ENCODE data around the gene PHKB. TPM values are rescaled to one million over a fixed set of nuclear protein-coding genes. Genes with fewer than 3 reads are reported as not detected.
"Not testable (repeated sequence)": the region's sequence is repeated elsewhere in the genome, so short reads cannot be mapped to it uniquely, and the experiment has no call there.

The PHKB gene
- polyA plus RNA-seq, 1 donor from 2014 or later: 99.5 TPM

DNA sequence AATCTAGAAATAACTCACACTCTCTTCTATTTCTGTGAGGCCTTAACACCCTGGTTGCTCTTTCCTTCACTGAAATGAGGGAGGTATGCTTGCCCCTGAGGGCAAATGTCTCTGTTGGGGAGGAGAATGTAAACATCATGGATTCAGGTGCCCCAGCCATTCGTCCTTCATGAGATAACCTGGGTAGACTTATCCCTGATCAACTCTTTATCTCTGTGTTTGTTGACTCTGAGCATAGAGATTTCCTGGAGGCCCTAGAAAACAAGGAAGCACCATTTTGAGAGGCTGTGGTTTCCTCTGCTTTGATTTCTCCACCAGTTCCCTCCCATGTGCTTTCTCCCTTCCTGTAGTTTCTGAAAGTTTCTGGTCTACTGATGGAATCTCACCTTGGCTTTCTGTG lies 77.3 kb downstream of the PHKB start:
- no peak overlapping the region for H3K4me2 ChIP-seq (ENCODE audit: low read length)
- H3K27me3 ChIP-seq (ENCODE audit: insufficient read depth, low read depth, low read length): no peaks in the 10 kb centered on the region
- H3K9ac ChIP-seq (ENCODE audit: low read length): no peak overlapping the region
- H3F3A ChIP-seq (ENCODE audit: insufficient read depth, low read length, poor library complexity, severe bottlenecking): no peaks in the 10 kb centered on the region
- TF ChIP-seq, protein P1, sequence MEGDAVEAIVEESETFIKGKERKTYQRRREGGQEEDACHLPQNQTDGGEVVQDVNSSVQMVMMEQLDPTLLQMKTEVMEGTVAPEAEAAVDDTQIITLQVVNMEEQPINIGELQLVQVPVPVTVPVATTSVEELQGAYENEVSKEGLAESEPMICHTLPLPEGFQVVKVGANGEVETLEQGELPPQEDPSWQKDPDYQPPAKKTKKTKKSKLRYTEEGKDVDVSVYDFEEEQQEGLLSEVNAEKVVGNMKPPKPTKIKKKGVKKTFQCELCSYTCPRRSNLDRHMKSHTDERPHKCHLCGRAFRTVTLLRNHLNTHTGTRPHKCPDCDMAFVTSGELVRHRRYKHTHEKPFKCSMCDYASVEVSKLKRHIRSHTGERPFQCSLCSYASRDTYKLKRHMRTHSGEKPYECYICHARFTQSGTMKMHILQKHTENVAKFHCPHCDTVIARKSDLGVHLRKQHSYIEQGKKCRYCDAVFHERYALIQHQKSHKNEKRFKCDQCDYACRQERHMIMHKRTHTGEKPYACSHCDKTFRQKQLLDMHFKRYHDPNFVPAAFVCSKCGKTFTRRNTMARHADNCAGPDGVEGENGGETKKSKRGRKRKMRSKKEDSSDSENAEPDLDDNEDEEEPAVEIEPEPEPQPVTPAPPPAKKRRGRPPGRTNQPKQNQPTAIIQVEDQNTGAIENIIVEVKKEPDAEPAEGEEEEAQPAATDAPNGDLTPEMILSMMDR (IDR thresholded peaks at IDR 0.05; ENCODE audit: poor library complexity, severe bottlenecking): no peak
- no peak for TF ChIP-seq EZH2 (IDR thresholded peaks at IDR 0.05; ENCODE audit: borderline replicate concordance, insufficient read depth, low read length, poor library complexity, severe bottlenecking)
- no peak for TF ChIP-seq RAD21 (conservative IDR thresholded peaks at IDR 0.05)
- TF ChIP-seq EP300 (conservative IDR thresholded peaks at IDR 0.05; ENCODE audit: poor library complexity, severe bottlenecking): no peak
- no peak for TF ChIP-seq MXI1 (conservative IDR thresholded peaks at IDR 0.05; ENCODE audit: poor library complexity, severe bottlenecking)
- TF ChIP-seq, protein P2, sequence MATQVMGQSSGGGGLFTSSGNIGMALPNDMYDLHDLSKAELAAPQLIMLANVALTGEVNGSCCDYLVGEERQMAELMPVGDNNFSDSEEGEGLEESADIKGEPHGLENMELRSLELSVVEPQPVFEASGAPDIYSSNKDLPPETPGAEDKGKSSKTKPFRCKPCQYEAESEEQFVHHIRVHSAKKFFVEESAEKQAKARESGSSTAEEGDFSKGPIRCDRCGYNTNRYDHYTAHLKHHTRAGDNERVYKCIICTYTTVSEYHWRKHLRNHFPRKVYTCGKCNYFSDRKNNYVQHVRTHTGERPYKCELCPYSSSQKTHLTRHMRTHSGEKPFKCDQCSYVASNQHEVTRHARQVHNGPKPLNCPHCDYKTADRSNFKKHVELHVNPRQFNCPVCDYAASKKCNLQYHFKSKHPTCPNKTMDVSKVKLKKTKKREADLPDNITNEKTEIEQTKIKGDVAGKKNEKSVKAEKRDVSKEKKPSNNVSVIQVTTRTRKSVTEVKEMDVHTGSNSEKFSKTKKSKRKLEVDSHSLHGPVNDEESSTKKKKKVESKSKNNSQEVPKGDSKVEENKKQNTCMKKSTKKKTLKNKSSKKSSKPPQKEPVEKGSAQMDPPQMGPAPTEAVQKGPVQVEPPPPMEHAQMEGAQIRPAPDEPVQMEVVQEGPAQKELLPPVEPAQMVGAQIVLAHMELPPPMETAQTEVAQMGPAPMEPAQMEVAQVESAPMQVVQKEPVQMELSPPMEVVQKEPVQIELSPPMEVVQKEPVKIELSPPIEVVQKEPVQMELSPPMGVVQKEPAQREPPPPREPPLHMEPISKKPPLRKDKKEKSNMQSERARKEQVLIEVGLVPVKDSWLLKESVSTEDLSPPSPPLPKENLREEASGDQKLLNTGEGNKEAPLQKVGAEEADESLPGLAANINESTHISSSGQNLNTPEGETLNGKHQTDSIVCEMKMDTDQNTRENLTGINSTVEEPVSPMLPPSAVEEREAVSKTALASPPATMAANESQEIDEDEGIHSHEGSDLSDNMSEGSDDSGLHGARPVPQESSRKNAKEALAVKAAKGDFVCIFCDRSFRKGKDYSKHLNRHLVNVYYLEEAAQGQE (IDR thresholded peaks at IDR 0.05; ENCODE audit: borderline replicate concordance): no peak
- no peak for TF ChIP-seq POLR2AphosphoS5 (IDR thresholded peaks at IDR 0.05)
- TF ChIP-seq TAF1 (IDR thresholded peaks at IDR 0.05; ENCODE audit: low read depth): no peak
- TF ChIP-seq SMC3 (conservative IDR thresholded peaks at IDR 0.05; ENCODE audit: poor library complexity): no peak
- H3K79me2 ChIP-seq (replicated peaks; ENCODE audit: insufficient read depth, low read length): no peaks in the 10 kb centered on the region
- H3K4me3 ChIP-seq (ENCODE audit: low read length): no peak overlapping the region
- no peaks in the 10 kb centered on the region for H3K9me3 ChIP-seq (ENCODE audit: low read length)
- no peaks in the 10 kb centered on the region for H3K36me3 ChIP-seq (ENCODE audit: insufficient read depth, low read length)
- no peaks in the 10 kb centered on the region for H3K9me2 ChIP-seq (ENCODE audit: insufficient read depth, low read length)
- no peaks in the 10 kb centered on the region for H4K20me1 ChIP-seq (ENCODE audit: insufficient read depth)
- H2AFZ ChIP-seq (ENCODE audit: low read depth, low read length): no peak overlapping the region
- H3K27ac ChIP-seq (ENCODE audit: low read length): no peak overlapping the region

DNA sequence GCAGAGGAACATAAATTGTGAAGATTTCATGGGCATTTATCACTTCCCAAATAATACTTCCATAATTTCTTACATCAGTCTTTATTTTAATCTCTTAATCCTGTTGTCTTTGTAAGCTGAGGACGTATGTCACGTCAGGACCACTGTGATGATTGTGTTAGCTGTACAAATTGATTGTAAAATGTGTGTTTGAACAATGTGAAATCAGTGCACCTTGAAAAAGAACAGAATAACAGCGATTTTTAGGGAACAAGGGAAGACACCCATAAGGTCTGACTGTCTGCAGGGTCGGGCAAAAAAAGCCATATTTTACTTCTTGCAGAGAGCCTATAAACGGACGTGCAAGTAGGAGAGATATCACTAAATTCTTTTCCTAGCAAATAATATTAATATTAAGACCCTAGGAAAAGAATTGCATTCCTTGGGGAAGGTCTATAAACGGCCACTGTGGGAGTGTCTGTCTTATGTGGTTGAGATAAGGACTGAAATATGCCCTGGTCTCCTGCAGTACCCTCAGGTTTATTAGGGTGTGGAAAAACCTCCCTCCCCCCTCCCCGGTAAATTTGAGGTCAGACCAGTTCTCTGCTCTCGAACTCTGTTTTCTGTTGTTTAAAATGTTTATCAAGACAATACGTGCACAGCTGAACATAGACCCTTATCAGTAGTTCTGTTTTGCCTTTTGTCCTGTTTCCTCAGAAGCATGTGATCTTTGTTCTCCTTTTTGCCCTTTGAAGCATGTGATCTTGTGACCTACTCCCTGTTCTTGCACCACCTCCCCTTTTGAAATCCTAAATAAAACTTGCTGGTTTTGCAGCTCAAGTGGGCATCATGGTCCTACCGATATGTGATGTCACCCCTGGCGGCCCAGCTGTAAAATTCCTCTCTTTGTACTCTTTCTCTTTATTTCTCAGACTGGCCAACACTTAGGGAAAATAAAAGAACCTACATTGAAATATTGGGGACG lies 78.9 kb downstream of the PHKB start:
- H3K9me3 ChIP-seq (ENCODE audit: low read length); H4K20me1 ChIP-seq (ENCODE audit: insufficient read depth): not testable (repeated sequence)

DNA sequence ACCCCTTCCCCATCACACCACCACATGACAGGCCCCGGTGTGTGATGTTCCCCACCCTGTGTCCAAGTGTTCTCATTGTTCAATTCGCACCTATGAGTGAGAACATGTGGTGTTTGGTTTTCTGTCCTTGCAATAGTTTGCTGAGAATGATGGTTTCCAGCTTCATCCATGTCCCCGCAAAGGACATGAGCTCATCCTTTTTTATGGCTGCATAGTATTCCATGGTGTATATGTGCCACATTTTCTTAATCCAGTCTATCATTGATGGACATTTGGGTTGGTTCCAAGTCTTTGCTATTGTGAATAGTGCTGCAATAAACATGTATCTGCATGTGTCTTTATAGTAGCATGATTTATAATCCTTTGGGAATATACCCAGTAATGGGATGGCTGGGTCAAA lies 80.0 kb downstream of the PHKB start:
- not testable (repeated sequence) for H3K79me2 ChIP-seq (replicated peaks; ENCODE audit: insufficient read depth, low read length); H3K4me3 ChIP-seq (ENCODE audit: low read length); H3K27ac ChIP-seq (ENCODE audit: low read length); H3F3A ChIP-seq (ENCODE audit: insufficient read depth, low read length, poor library complexity, severe bottlenecking); H4K20me1 ChIP-seq (ENCODE audit: insufficient read depth); H3K36me3 ChIP-seq (ENCODE audit: insufficient read depth, low read length); H3K9me3 ChIP-seq (ENCODE audit: low read length); H3K4me2 ChIP-seq (ENCODE audit: low read length); H3K9ac ChIP-seq (ENCODE audit: low read length); H3K9me2 ChIP-seq (ENCODE audit: insufficient read depth, low read length); H2AFZ ChIP-seq (ENCODE audit: low read depth, low read length); H3K27me3 ChIP-seq (ENCODE audit: insufficient read depth, low read depth, low read length)

More for the DNA sequence above, 78.9 kb downstream of the PHKB start:
- H2AFZ ChIP-seq (ENCODE audit: low read depth, low read length); H3K27me3 ChIP-seq (ENCODE audit: insufficient read depth, low read depth, low read length); H3K4me2 ChIP-seq (ENCODE audit: low read length); H3K9me2 ChIP-seq (ENCODE audit: insufficient read depth, low read length); H3K79me2 ChIP-seq (replicated peaks; ENCODE audit: insufficient read depth, low read length); H3K9ac ChIP-seq (ENCODE audit: low read length); H3K36me3 ChIP-seq (ENCODE audit: insufficient read depth, low read length); H3K27ac ChIP-seq (ENCODE audit: low read length); H3F3A ChIP-seq (ENCODE audit: insufficient read depth, low read length, poor library complexity, severe bottlenecking); H3K4me3 ChIP-seq (ENCODE audit: low read length): not testable (repeated sequence)

DNA sequence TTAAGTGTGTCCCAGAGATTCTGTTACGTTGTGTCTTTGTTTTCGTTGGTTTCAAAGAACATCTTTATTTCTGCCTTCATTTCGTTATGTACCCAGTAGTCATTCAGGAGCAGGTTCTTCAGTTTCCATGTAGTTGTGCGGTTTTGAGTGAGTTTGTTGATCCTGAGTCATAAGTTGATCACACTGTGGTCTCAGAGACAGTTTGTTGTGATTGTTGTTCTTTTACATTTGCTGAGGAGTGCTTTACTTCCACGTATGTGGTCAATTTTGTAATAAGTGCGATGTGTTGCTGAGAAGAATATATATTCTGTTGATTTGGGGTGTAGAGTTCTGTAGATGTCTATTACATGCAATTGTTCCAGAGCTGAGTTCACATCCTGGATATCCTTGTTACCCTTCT lies 83.1 kb downstream of the PHKB start:
- H2AFZ ChIP-seq (ENCODE audit: low read depth, low read length); H3K9me2 ChIP-seq (ENCODE audit: insufficient read depth, low read length); H3K79me2 ChIP-seq (replicated peaks; ENCODE audit: insufficient read depth, low read length); H4K20me1 ChIP-seq (ENCODE audit: insufficient read depth); H3K27me3 ChIP-seq (ENCODE audit: insufficient read depth, low read depth, low read length); H3K36me3 ChIP-seq (ENCODE audit: insufficient read depth, low read length); H3K9ac ChIP-seq (ENCODE audit: low read length); H3F3A ChIP-seq (ENCODE audit: insufficient read depth, low read length, poor library complexity, severe bottlenecking); H3K4me2 ChIP-seq (ENCODE audit: low read length); H3K27ac ChIP-seq (ENCODE audit: low read length); H3K4me3 ChIP-seq (ENCODE audit: low read length); H3K9me3 ChIP-seq (ENCODE audit: low read length): not testable (repeated sequence)

DNA sequence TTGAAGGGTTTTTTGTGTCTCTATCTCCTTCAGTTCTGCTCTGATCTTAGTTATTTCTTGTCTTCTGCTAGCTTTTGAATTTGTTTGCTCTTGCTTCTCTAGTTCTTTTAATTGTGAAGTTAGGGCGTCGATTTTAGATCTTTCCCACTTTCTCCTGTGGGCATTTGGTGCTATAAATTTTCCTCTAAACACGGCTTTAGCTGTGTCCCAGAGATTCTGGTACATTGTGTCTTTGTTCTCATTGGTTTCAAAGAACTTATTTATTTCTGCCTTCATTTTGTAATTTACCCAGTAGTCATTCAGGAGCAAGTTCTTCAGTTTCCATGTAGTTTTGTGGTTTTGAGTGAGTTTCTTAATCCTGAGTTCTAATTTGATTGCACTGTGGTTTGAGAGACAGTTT lies 90.1 kb downstream of the PHKB start:
- H3K79me2 ChIP-seq (replicated peaks; ENCODE audit: insufficient read depth, low read length); H3K4me2 ChIP-seq (ENCODE audit: low read length); H4K20me1 ChIP-seq (ENCODE audit: insufficient read depth); H3K27me3 ChIP-seq (ENCODE audit: insufficient read depth, low read depth, low read length); H3K9ac ChIP-seq (ENCODE audit: low read length); H2AFZ ChIP-seq (ENCODE audit: low read depth, low read length); H3K36me3 ChIP-seq (ENCODE audit: insufficient read depth, low read length); H3K27ac ChIP-seq (ENCODE audit: low read length); H3K4me3 ChIP-seq (ENCODE audit: low read length); H3K9me2 ChIP-seq (ENCODE audit: insufficient read depth, low read length); H3K9me3 ChIP-seq (ENCODE audit: low read length); H3F3A ChIP-seq (ENCODE audit: insufficient read depth, low read length, poor library complexity, severe bottlenecking): not testable (repeated sequence)
